Measurements from ENCODE around the gene SPPL2B. TPM values are rescaled to one million over a fixed set of nuclear protein-coding genes. Genes with fewer than 3 reads are reported as not detected.

The SPPL2B gene
- total and polyA plus RNA-seq, 9 of the 15 experiments (the other 6 are each of a cell fraction or from before 2014, with no cell fraction given) = 0.20 to 81.2 (median 15.1) TPM

DNA sequence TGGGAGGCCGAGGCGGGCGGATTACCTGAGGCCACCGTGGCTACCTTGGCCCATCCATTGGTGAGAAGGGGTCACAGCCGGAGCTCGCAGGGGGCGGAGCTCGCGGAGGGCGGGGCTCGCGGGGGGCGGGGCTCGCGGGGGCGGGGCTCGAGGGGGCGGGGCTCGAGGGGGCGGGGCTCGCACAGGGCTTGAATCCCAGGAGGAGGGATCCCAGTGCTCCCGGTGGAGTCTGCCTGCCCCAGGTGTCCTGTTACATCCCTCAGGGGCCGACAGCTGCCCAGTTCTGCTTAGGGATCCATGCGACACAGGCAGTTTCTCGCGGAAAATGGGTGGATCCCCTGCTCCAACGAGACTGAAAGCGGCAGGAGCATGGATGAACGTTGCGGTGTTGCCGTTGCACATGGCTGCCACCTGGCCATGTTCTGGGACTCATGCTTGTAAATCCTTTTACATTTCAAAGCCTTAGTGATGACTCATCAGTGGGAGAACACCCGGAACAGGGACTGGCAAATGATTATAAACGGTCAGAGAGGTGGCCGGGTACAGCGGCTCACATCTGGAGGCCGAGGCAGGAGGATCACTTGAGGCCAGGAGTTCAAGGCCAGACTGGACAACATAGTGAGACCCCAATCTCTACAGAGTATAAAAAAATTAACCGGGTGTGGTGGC lies 56.7 kb downstream of the SPPL2B start (continued):
- TF ChIP-seq LARP7 (IDR thresholded peaks at IDR 0.05) (no peak), TEAD4 (IDR thresholded peaks at IDR 0.05; ENCODE audit: low read length) (no peak), TEAD4 (CRISPR knock-in tag; IDR thresholded peaks at IDR 0.05; ENCODE audit: borderline replicate concordance) (no peak), BRD4 (IDR thresholded peaks at IDR 0.05) (no peak), PCBP2 (IDR thresholded peaks at IDR 0.05; ENCODE audit: low read depth, low read length, poor library complexity, severe bottlenecking) (no peak), ADNP (tag; IDR thresholded peaks at IDR 0.05) (peak; percentile 96), PHB (CRISPR knock-in tag; IDR thresholded peaks at IDR 0.05) (no peak), HES1 (IDR thresholded peaks at IDR 0.05; ENCODE audit: low read depth) (no peak), RBM17 (IDR thresholded peaks at IDR 0.05; ENCODE audit: borderline replicate concordance, low read depth, low read length) (no peak), U2AF2 (optimal IDR thresholded peaks at IDR 0.05; ENCODE audit: low read depth, low read length) (no peak), BRCA1 (IDR thresholded peaks at IDR 0.05) (no peak), BRCA1 (CRISPR knock-in tag; IDR thresholded peaks at IDR 0.05) (no peak), BMI1 (IDR thresholded peaks at IDR 0.05; ENCODE audit: low read length) (no peak), ZNF764 (CRISPR knock-in tag; IDR thresholded peaks at IDR 0.05; ENCODE audit: low read depth) (no peak), ZNF174 (CRISPR knock-in tag; IDR thresholded peaks at IDR 0.05) (no peak), ZFP1 (CRISPR knock-in tag; IDR thresholded peaks at IDR 0.05) (no peak), KAT2B (IDR thresholded peaks at IDR 0.05; ENCODE audit: low read depth, low read length) (no peak)
- TF ChIP-seq, protein P1, sequence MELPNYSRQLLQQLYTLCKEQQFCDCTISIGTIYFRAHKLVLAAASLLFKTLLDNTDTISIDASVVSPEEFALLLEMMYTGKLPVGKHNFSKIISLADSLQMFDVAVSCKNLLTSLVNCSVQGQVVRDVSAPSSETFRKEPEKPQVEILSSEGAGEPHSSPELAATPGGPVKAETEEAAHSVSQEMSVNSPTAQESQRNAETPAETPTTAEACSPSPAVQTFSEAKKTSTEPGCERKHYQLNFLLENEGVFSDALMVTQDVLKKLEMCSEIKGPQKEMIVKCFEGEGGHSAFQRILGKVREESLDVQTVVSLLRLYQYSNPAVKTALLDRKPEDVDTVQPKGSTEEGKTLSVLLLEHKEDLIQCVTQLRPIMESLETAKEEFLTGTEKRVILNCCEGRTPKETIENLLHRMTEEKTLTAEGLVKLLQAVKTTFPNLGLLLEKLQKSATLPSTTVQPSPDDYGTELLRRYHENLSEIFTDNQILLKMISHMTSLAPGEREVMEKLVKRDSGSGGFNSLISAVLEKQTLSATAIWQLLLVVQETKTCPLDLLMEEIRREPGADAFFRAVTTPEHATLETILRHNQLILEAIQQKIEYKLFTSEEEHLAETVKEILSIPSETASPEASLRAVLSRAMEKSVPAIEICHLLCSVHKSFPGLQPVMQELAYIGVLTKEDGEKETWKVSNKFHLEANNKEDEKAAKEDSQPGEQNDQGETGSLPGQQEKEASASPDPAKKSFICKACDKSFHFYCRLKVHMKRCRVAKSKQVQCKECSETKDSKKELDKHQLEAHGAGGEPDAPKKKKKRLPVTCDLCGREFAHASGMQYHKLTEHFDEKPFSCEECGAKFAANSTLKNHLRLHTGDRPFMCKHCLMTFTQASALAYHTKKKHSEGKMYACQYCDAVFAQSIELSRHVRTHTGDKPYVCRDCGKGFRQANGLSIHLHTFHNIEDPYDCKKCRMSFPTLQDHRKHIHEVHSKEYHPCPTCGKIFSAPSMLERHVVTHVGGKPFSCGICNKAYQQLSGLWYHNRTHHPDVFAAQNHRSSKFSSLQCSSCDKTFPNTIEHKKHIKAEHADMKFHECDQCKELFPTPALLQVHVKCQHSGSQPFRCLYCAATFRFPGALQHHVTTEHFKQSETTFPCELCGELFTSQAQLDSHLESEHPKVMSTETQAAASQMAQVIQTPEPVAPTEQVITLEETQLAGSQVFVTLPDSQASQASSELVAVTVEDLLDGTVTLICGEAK (IDR thresholded peaks at IDR 0.05) = peak; percentile 9; the same call in 1 of the 2 replicates
- TF ChIP-seq, protein P1 (CRISPR knock-in tag; IDR thresholded peaks at IDR 0.05) = no peak

Measured in K562 (cell line).